A549 (cell line): ENCODE results near the gene PIP4K2A. TPM values are rescaled to one million over a fixed set of nuclear protein-coding genes. Genes with fewer than 3 reads are reported as not detected.

ENCODE experiments used
- ATAC-seq, 2 experiments: fragments of 200-7000 bp in 1 of 2; fragments of >200 bp in 1 of 2; cut with Nextera tagmentation in 1 of 2; cut with Tn5 transposase in 1 of 2; 3 replicates each; pipeline versions ENCODE4 v1.8.0 to v1.9.1; 2018 to 2020; ENCODE audit warnings: mild to moderate bottlenecking in 1 of 2, moderate library complexity in 1 of 2
- CTCF ChIA-PET: fragments of 300-600 bp; sonication (Branson Sonifier 250); formaldehyde crosslinking; extraction: SDS; loops from one replicate; lab custom pipeline; 2021; ENCODE audit warnings: antibody characterized with exemption, inconsistent platforms; lab: Yijun Ruan, JAX
- POLR2A ChIA-PET: fragments of 350-600 bp; formaldehyde crosslinking; extraction: SDS; loops from one replicate; lab custom pipeline; 2021; ENCODE audit warnings: antibody characterized with exemption, inconsistent platforms; lab: Yijun Ruan, JAX
- DNase-seq, 2 experiments: peaks; one replicate each; pipeline versions ENCODE4 v3.0.0 to v3.0.0-alpha.2; 2011 to 2016; ENCODE audit warnings: low read depth in 1 of 2, low spot score in 1 of 2
- FAIRE-seq: peaks from 2 replicates; lab custom pipeline; 2011; peaks lifted over from hg19 to GRCh38; lab: Jason Lieb, UNC
- H3K27ac ChIP-seq, 2 experiments: fragments of >200 bp; sonication (Bioruptor Twin); formaldehyde crosslinking; 3 replicates each; pipeline ENCODE4 v1.5.1; 2016 to 2017
- H3K4me1 ChIP-seq: fragments of >200 bp; sonication (Bioruptor Twin); formaldehyde crosslinking; 3 replicates; pipeline ENCODE4 v1.6.1; 2016
- H3K4me2 ChIP-seq: fragments of >200 bp; sonication (Bioruptor Twin); formaldehyde crosslinking; 3 replicates; pipeline ENCODE4 v1.6.1; 2016
- H3K4me3 ChIP-seq: fragments of >200 bp; sonication (Bioruptor Twin); formaldehyde crosslinking; 3 replicates; pipeline ENCODE4 v1.5.1; 2016
- H3K9me3 ChIP-seq: fragments of >200 bp; sonication (Bioruptor Twin); formaldehyde crosslinking; 3 replicates; pipeline ENCODE4 v1.6.1; 2016
- BCL3 ChIP-seq: fragments of >200 bp; sonication (Bioruptor Twin); formaldehyde crosslinking; IDR thresholded peaks from 3 replicates; pipeline ENCODE4 v1.6.1; 2016
- CBX2 ChIP-seq: fragments of 200-600 bp; sonication (generic); IDR thresholded peaks from 2 replicates; pipeline ENCODE4 v1.6.1; 2016; ENCODE audit warnings: low read depth, mild to moderate bottlenecking, borderline replicate concordance
- CBX8 ChIP-seq: fragments of 200-600 bp; sonication (generic); IDR thresholded peaks from 2 replicates; pipeline ENCODE4 v1.6.1; 2016
- CHD2 ChIP-seq: fragments of 150-350 bp; IDR thresholded peaks from 2 replicates; pipeline ENCODE4 v1.6.1; 2014; ENCODE audit warnings: low read length; ENCODE audit not compliant: partially characterized antibody
- E2F6 ChIP-seq: IDR thresholded peaks from 2 replicates; pipeline ENCODE4 v1.6.1; 2012; ENCODE audit warnings: low read depth, borderline replicate concordance
- EHF ChIP-seq: fragments of 250-450 bp; sonication (Bioruptor Pico); IDR thresholded peaks from 2 replicates; pipeline ENCODE4 v1.5.0; 2020; ENCODE audit warnings: mild to moderate bottlenecking
- ELK1 ChIP-seq: fragments of 150-350 bp; IDR thresholded peaks from 2 replicates; pipeline ENCODE4 v1.6.1; 2014; ENCODE audit warnings: low read depth, mild to moderate bottlenecking, low read length
- EP300 ChIP-seq, 2 experiments: fragments of >200 bp; sonication (Bioruptor Twin); formaldehyde crosslinking; IDR thresholded peaks; 2 replicates in 1 of 2; 3 replicates in 1 of 2; pipeline ENCODE4 v1.6.1; 2016 to 2017
- GATA3 ChIP-seq: IDR thresholded peaks from 2 replicates; pipeline ENCODE4 v1.6.1; 2012; ENCODE audit warnings: borderline replicate concordance
- HMGXB4 ChIP-seq: fragments of 250-450 bp; sonication (Bioruptor Pico); IDR thresholded peaks from 2 replicates; pipeline ENCODE4 v1.5.0; 2021; ENCODE audit warnings: mild to moderate bottlenecking, moderate library complexity, borderline replicate concordance
- HOXB13 ChIP-seq: fragments of 250-450 bp; sonication (Bioruptor Pico); IDR thresholded peaks from 2 replicates; pipeline ENCODE4 v1.5.0; 2020; ENCODE audit warnings: low read depth, mild to moderate bottlenecking, moderate library complexity
- HOXB5 ChIP-seq: fragments of 250-450 bp; sonication (Bioruptor Pico); IDR thresholded peaks from 2 replicates; pipeline ENCODE4 v1.5.0; 2020; ENCODE audit warnings: mild to moderate bottlenecking, moderate library complexity
- JUN ChIP-seq, 2 experiments: fragments of >200 bp; sonication (Bioruptor Twin); formaldehyde crosslinking; IDR thresholded peaks; 2 replicates in 1 of 2; 3 replicates in 1 of 2; pipeline ENCODE4 v1.6.1; 2016 to 2017
- KDM1A ChIP-seq: fragments of 200-600 bp; sonication (generic); IDR thresholded peaks from 2 replicates; pipeline ENCODE4 v1.6.1; 2016; ENCODE audit warnings: low read depth, mild to moderate bottlenecking
- KDM5A ChIP-seq: fragments of 200-600 bp; sonication (generic); IDR thresholded peaks from 2 replicates; pipeline ENCODE4 v1.6.1; 2016; ENCODE audit warnings: antibody characterized with exemption, mild to moderate bottlenecking
- MAFK ChIP-seq: fragments of 450-650 bp; IDR thresholded peaks from 2 replicates; pipeline ENCODE4 v1.6.1; 2014; ENCODE audit not compliant: partially characterized antibody
- PBX3 ChIP-seq: IDR thresholded peaks from 2 replicates; pipeline ENCODE4 v1.6.1; 2012
- POLR2A ChIP-seq: IDR thresholded peaks from 2 replicates; pipeline ENCODE4 v1.6.1; 2012; ENCODE audit warnings: mild to moderate bottlenecking, low read length
- RAD21 ChIP-seq, 2 experiments: fragments of >200 bp in 1 of 2; sonication (Bioruptor Twin) in 1 of 2; formaldehyde crosslinking in 1 of 2; IDR thresholded peaks in 1 of 2; conservative IDR thresholded peaks in 1 of 2; 2 replicates in 1 of 2; 3 replicates in 1 of 2; pipeline ENCODE4 v1.6.1; 2012 to 2018; ENCODE audit warnings: inconsistent platforms in 1 of 2
- RCOR1 ChIP-seq: fragments of 150-350 bp; IDR thresholded peaks from 2 replicates; pipeline ENCODE4 v1.6.1; 2014; ENCODE audit warnings: antibody characterized with exemption, low read length, low read depth
- REST ChIP-seq: fragments of 200-600 bp; sonication (generic); IDR thresholded peaks from 2 replicates; pipeline ENCODE4 v1.6.1; 2016; ENCODE audit warnings: antibody characterized with exemption, mild to moderate bottlenecking, moderate library complexity
- SMC3 ChIP-seq: fragments of >200 bp; sonication (Bioruptor Twin); formaldehyde crosslinking; IDR thresholded peaks from 3 replicates; pipeline ENCODE4 v1.6.1; 2018; ENCODE audit warnings: inconsistent platforms
- SREBF2 ChIP-seq: fragments of 450-650 bp; IDR thresholded peaks from 2 replicates; pipeline ENCODE4 v1.6.1; 2014; ENCODE audit warnings: mild to moderate bottlenecking, moderate library complexity
- ZC3H11A ChIP-seq: fragments of 450-650 bp; IDR thresholded peaks from 2 replicates; pipeline ENCODE4 v1.6.1; 2014; ENCODE audit warnings: antibody characterized with exemption, mild to moderate bottlenecking
- ZFP36 ChIP-seq: fragments of 450-650 bp; IDR thresholded peaks from 2 replicates; pipeline ENCODE4 v1.6.1; 2014; ENCODE audit warnings: borderline replicate concordance; ENCODE audit not compliant: partially characterized antibody
- ZSCAN20 ChIP-seq: fragments of 250-450 bp; sonication (Bioruptor Pico); IDR thresholded peaks from 2 replicates; pipeline ENCODE4 v1.8.0; 2022; ENCODE audit warnings: mild to moderate bottlenecking, moderate library complexity
- WGBS: methylation state at CpG from one replicate; pipeline ENCODE4 v1.1.6; 2017; ENCODE audit errors: missing lambda C conversion rate; 5-methylcytosine and 5-hydroxymethylcytosine counted together
- polyA plus RNA-seq, 4 experiments: library from polyadenylated mRNA; depleted of rRNA in 3 of 4; stranded (reverse); fragments of >200 nt; fragmentation: RNase III in 1 of 4; extraction: RNeasy Plus Mini Kit Qiagen cat#74134 plus additional on column Dnase treatment in 1 of 4; gene quantifications; 2 replicates in 3 of 4; 3 replicates in 1 of 4; pipeline ENCODE4 v1.2.3, GENCODE V29; 2011 to 2017

Gene PIP4K2A
- polyA plus RNA-seq, 2 of the 4 experiments (the other 2 are of a cell fraction): 23.1 to 24.0 TPM

- ATAC-seq: no peak
- H3K4me3 ChIP-seq: no peak overlapping the region
- whole genome bisulfite sequencing: 98% methylated on average over 2 of the region's 2 CpGs
- CTCF ChIA-PET: no interaction called here
- H3K9me3 ChIP-seq: peaks cover 22% of the 10 kb centered on the region
- 0 out of 3 replicates have a peak, but pooled peaks cover 6% of the 10 kb centered on the region for H3K4me1 ChIP-seq
- TF ChIP-seq ZC3H11A (no peak), BCL3 (no peak), CHD2 (no peak), MAFK (peak; percentile 14), GATA3 (no peak), EP300 (IDR thresholded peaks at IDR 0.05) (no peak), HOXB5 (no peak), HOXB13 (CRISPR knock-in tag) (no peak)
- TF ChIP-seq, all 56 proteins: peak for 1
- FAIRE-seq (no peak), DNase-seq (no peak)
- no peak overlapping the region for H3K27ac ChIP-seq
- POLR2A ChIA-PET: no interaction called here
- H3K4me2 ChIP-seq: no peak overlapping the region
These were observed 182.9 kb downstream of the PIP4K2A start for GRCh38 chr10:22531441-22531840.

GRCh38 chr10:22531008-22531407 lies 183.4 kb downstream of the PIP4K2A start:
- Histone ChIP-seq H3K4me3 (no peak overlapping the region), H3K4me1 (0 out of 3 replicates have a peak, but pooled peaks cover 6% of the 10 kb centered on the region), H3K9me3 (peaks cover 25% of the 10 kb centered on the region), H3K27ac (no peak overlapping the region), H3K4me2 (no peak overlapping the region)
- ATAC-seq: no peak
- DNase-seq: no peak
- ChIA-PET CTCF (no interaction called here), POLR2A (no interaction called here)
- 74% methylated on average over 3 of the region's 3 CpGs for WGBS
- TF ChIP-seq SMC3 (no peak), JUN (IDR thresholded peaks at IDR 0.05) (no peak), ZSCAN20 (CRISPR knock-in tag) (no peak), CBX2 (no peak), RAD21 (conservative IDR thresholded peaks at IDR 0.05 in 1 of 2, IDR thresholded peaks at IDR 0.05 in 1 of 2) (no peak), EHF (no peak), KDM5A (no peak), POLR2A (no peak)
- no peak for FAIRE-seq

- 84% methylated on average over 2 of the region's 2 CpGs for WGBS
- CTCF ChIA-PET: no interaction called here
- FAIRE-seq (no peak), DNase-seq (no peak), ATAC-seq (no peak)
- POLR2A ChIA-PET: no interaction called here
- peaks cover 37% of the 10 kb centered on the region for H3K9me3 ChIP-seq
- H3K4me3 ChIP-seq: no peak overlapping the region
- no peak overlapping the region for H3K27ac ChIP-seq
- no peak overlapping the region for H3K4me2 ChIP-seq
- H3K4me1 ChIP-seq: no peaks in the 10 kb centered on the region
- TF ChIP-seq KDM1A: no peak
- no peak for TF ChIP-seq ZSCAN20 (CRISPR knock-in tag)
- no peak for TF ChIP-seq CBX8
- no peak for TF ChIP-seq PBX3
- no peak for TF ChIP-seq HOXB13 (CRISPR knock-in tag)
- TF ChIP-seq SREBF2: no peak
- no peak for TF ChIP-seq ELK1
- no peak for TF ChIP-seq HOXB5
- no peak for TF ChIP-seq REST
- TF ChIP-seq RCOR1: no peak
- TF ChIP-seq ZFP36: no peak
- no peak for TF ChIP-seq E2F6
- TF ChIP-seq HMGXB4: no peak
- no peak for TF ChIP-seq SMC3
- TF ChIP-seq ZC3H11A: no peak
These were observed 186.9 kb downstream of the PIP4K2A start for GRCh38 chr10:22527520-22527919.
